ENCODE results near the gene TTLL9.
"Not testable (repeated sequence)": the region's sequence is repeated elsewhere in the genome, so short reads cannot be mapped to it uniquely, and the experiment has no call there.

The TTLL9 gene

DNA sequence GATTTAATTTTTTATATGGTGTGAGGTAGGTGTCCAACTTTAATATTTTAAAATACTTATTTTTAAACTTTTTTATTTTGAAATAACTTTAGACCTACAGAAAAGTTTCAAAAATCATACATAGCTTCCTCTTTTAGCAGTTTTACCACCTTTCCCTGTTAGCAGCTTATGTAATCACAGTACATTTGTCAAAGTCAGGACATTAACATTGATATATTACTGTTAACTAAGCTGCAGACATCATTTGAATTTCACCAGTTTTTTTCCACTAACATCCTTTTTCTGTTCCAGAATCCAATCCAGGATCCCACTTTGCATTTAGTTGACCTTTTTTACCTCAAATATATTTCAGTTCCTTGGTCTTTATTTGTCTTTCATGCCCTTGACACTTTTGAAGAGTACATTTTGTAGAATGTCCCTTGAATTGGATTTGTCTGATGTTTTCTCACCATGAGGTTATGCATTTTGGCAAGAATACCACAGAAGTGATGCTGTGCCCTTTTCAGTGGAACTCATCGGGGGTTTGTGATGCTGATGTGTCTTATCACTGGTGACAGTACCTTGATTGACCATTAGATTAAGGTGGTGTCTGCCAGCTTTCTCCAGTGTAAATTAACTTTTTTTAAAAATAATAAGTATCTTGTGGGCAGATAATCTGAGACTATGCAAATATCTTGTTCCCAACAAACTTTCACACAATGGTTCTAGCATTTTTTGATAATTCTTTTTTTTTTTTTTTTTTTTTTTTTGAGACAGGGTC lies 33.4 kb downstream of the TTLL9 start:
- H3K4me3 Mint-ChIP-seq: no peak overlapping the region
- no peaks in the 10 kb centered on the region for H3K9me3 Mint-ChIP-seq
- H3K27me3 Mint-ChIP-seq (ENCODE audit: low read depth): no peaks in the 10 kb centered on the region
- no peak overlapping the region for H3K27ac Mint-ChIP-seq
- H3K36me3 Mint-ChIP-seq (ENCODE audit: low read depth): no peaks in the 10 kb centered on the region
- DNase-seq (ENCODE audit: low spot score): no peak
- no peaks in the 10 kb centered on the region for H3K4me1 Mint-ChIP-seq (ENCODE audit: low read depth)

DNA sequence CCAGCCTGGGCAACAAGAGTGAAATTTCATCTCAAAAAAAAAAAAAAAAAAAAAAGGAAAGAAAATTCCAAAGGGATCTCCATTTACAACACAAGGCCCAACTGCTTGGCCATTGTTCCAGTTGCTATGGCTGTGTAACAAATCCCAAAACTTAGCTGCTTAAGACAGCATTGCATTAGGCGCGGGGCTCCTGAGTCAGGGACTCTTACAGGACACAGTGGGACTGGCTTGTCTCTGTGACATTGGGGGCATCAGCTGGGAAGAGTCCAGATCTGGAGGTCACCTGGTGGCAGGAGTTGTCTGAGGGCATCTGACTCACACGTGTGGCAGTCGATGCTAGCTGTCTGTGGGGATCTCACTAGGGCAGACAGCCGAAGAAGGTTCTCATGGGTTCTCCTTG lies 35.6 kb downstream of the TTLL9 start:
- Mint-ChIP-seq H3K4me3 (no peak overlapping the region), H3K4me1 (ENCODE audit: low read depth) (no peaks in the 10 kb centered on the region), H3K36me3 (ENCODE audit: low read depth) (no peaks in the 10 kb centered on the region), H3K27me3 (ENCODE audit: low read depth) (no peaks in the 10 kb centered on the region), H3K9me3 (no peaks in the 10 kb centered on the region), H3K27ac (no peak overlapping the region)
- no peak for DNase-seq (ENCODE audit: low spot score)

DNA sequence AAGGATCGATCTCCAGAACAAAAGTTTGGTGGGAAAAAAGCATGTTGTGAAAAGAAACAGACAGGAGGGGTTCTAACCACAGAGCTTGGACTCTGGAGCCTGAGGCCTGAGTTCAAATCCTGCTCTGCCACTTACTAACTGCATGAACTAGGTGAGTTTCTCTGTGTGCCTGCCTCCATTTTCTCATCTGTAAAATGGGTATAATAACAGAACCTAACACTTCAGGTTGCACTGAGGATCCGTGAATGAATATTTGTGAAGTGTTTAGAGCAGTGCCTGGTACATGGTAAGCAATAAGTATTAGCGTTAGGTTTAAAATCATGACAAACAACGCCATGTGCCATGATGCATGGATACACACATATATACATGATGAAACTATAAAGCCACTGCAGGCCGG lies 36.6 kb downstream of the TTLL9 start:
- H3K4me1 Mint-ChIP-seq (ENCODE audit: low read depth): no peaks in the 10 kb centered on the region
- no peak overlapping the region for H3K27ac Mint-ChIP-seq
- no peaks in the 10 kb centered on the region for H3K36me3 Mint-ChIP-seq (ENCODE audit: low read depth)
- DNase-seq (ENCODE audit: low spot score): no peak
- no peak overlapping the region for H3K4me3 Mint-ChIP-seq
- no peaks in the 10 kb centered on the region for H3K27me3 Mint-ChIP-seq (ENCODE audit: low read depth)
- H3K9me3 Mint-ChIP-seq: no peaks in the 10 kb centered on the region

DNA sequence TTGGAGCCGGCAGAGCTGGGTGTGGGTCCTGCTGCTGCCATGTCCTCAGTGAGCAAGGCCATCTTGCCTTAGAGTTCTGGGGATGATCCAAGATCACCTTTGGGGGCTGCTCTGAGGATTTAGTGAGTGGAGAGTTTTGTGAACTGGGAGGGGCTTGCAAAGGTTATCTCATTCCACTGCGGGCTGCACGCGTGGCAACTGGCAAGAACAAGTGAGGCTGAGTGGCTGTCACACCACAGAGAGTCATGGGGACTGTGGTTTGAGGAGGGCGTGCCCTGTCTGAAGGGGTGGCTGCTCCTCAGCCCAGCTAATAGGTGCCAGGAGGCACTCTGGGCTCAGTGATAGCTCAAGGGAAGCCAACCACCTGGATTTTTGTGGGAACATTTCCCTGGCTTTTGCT lies 37.6 kb downstream of the TTLL9 start:
- no peaks in the 10 kb centered on the region for H3K9me3 Mint-ChIP-seq
- H3K4me1 Mint-ChIP-seq (ENCODE audit: low read depth): no peaks in the 10 kb centered on the region
- H3K27ac Mint-ChIP-seq: no peak overlapping the region
- no peaks in the 10 kb centered on the region for H3K27me3 Mint-ChIP-seq (ENCODE audit: low read depth)
- no peak for DNase-seq (ENCODE audit: low spot score)
- H3K4me3 Mint-ChIP-seq: no peak overlapping the region
- H3K36me3 Mint-ChIP-seq (ENCODE audit: low read depth): no peaks in the 10 kb centered on the region

DNA sequence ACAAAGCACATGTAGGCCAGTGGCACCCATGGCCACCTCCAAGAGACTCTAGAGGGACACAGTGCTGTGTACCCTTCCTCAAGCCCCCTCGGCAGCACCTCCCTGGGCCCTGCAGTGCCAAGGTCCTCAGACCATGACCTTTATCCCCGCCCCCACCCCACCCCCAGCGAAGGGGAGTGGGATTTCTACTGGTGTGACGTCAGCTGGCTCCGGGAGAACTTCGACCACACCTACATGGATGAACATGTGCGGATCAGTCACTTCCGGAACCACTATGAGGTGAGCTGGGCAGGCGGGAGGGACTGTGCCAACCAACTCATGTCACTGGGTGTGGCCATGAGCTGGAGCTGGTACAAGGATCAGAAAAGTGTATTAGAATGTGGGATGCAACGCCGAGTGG lies 38.0 kb downstream of the TTLL9 start:
- no peak for DNase-seq (ENCODE audit: low spot score)
- Mint-ChIP-seq H3K27ac (no peak overlapping the region), H3K27me3 (ENCODE audit: low read depth) (no peaks in the 10 kb centered on the region), H3K4me3 (no peak overlapping the region), H3K4me1 (ENCODE audit: low read depth) (no peaks in the 10 kb centered on the region), H3K9me3 (no peaks in the 10 kb centered on the region), H3K36me3 (ENCODE audit: low read depth) (no peaks in the 10 kb centered on the region)

DNA sequence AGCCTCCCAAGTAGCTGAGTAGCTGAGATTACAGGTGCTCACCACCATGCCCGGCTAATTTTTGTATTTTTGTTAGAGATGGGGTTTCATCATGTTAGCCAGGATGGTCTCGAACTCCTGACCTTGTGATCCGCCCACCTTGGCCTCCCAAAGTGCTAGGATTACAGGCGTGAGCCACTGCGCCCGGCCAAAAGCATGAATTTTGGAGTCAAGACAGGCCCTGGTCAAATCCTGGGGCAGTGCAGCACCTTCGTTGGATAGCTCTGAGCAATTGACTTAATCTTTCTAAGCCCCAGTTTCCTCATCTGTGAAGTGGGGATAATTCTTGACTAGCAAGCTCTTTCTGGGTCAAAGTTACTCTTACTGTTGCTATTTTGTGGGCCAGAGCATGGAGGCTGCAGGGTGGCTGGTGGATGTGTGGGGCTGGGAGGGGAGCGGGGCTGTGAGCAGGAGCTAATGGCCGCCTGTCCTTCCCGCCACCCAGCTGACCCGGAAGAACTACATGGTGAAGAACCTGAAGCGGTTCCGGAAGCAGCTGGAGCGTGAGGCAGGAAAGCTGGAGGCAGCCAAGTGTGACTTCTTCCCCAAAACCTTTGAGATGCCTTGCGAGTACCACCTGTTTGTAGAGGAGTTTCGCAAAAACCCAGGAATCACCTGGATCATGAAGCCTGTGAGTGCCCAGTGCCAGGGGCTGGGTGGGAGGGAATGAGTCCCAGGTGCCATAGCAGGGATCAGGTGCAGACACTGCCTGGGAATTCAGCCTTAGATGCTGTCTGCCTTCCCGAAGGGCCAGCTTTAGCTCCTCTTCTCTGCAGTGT lies 39.0 kb downstream of the TTLL9 start:
- Mint-ChIP-seq H3K27me3 (ENCODE audit: low read depth) (no peaks in the 10 kb centered on the region), H3K27ac (no peak overlapping the region), H3K9me3 (no peaks in the 10 kb centered on the region), H3K36me3 (ENCODE audit: low read depth) (no peaks in the 10 kb centered on the region), H3K4me1 (ENCODE audit: low read depth) (no peaks in the 10 kb centered on the region), H3K4me3 (no peak overlapping the region)
- no peak for DNase-seq (ENCODE audit: low spot score)

DNA sequence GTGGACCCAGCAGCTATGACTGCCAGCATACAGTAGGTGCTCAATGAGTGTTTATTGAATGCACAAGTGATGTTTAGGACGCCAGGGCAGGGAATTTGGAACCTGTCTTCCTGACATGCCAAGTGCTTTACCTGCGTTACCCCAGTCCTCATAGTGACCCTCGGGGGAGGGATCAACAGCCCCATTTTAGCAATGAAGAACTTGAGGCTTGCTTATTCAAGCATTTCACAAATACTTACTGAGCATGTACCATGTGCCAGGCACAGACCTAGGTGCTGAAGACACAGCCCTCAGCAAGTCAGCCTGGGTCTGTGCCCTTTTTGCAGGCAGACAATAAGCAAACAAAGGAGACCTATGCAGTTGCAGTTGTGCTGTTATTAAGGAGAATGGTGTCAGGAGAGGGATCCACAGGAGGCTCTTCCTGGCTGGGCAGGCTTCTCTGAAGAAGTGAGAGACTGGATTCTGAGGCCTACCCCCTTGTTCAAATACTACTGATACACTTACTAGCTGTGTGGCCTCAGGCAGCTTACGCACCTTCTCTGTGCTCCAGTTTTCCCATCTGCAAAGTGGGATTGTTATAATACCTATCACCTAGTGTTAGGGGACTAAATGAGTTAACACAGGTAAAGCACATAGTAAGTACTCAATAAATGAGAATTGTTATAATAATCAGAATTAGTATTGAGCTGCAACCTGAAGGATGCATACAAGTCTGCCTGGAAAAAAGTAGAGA lies 39.8 kb downstream of the TTLL9 start:
- Mint-ChIP-seq H3K27me3 (ENCODE audit: low read depth) (no peaks in the 10 kb centered on the region), H3K27ac (no peak overlapping the region), H3K4me1 (ENCODE audit: low read depth) (no peaks in the 10 kb centered on the region), H3K4me3 (no peak overlapping the region), H3K9me3 (no peaks in the 10 kb centered on the region), H3K36me3 (ENCODE audit: low read depth) (no peaks in the 10 kb centered on the region)
- no peak for DNase-seq (ENCODE audit: low spot score)

DNA sequence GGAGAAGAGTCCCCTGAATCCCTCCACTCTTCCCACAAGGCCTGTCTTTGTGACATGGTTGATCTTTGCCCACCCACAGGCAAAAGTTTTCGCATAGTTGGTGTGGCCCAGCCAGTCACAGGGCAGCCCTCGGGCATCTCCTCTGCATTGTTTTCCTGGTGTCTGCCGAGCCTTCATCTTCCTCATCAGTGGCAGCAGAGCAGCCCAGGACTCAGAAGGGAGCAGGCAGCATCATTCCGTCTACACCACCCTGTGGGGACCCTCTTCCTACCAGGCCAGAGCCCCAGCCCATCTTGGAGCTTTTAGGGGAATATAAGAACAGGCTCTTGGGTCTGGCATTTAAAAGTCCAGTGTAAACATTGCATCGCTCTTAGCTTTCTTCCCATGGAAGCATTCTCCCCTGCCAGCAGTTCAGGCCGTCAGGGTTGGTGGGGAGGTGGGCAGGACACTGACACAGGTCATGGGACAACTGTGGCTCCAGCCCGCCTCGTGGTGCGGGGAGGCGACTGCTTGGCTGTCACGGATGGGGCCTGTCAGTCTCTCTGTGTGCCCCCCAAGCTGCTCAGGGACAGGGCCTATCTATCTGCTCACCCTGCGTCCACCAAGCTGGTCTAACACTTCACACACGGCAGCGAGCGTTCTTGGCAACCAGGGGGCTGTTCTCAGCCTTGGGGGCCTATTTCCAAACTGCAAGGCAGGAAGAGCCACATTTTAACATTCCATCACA lies 43.2 kb downstream of the TTLL9 start:
- H3K4me1 Mint-ChIP-seq (ENCODE audit: low read depth): no peaks in the 10 kb centered on the region
- no peak for DNase-seq (ENCODE audit: low spot score)
- no peak overlapping the region for H3K4me3 Mint-ChIP-seq
- H3K27ac Mint-ChIP-seq: no peak overlapping the region
- H3K9me3 Mint-ChIP-seq: no peaks in the 10 kb centered on the region
- no peaks in the 10 kb centered on the region for H3K36me3 Mint-ChIP-seq (ENCODE audit: low read depth)
- peaks cover 8% of the 10 kb centered on the region for H3K27me3 Mint-ChIP-seq (ENCODE audit: low read depth)

DNA sequence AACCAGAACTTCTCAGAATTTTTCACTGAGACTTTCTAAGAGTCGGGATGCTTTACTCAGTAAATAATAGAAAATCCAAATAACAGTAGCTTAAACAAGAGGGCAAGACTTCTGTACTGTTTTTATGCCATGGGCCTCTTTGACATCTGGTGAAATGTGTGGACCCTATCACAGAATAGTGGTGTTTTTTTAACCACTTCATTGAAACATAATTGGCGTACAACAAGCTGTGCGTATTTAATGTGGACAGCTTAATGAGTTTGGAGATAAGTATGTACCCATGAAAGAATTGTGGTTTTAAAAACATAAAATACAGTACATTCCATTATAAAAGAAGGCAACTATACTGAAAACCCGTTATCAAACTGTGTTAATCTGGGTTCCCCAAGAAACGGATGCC lies 43.7 kb downstream of the TTLL9 start:
- no peak overlapping the region for H3K27ac Mint-ChIP-seq
- no peaks in the 10 kb centered on the region for H3K4me1 Mint-ChIP-seq (ENCODE audit: low read depth)
- no peak overlapping the region for H3K4me3 Mint-ChIP-seq
- H3K9me3 Mint-ChIP-seq: no peaks in the 10 kb centered on the region
- no peaks in the 10 kb centered on the region for H3K36me3 Mint-ChIP-seq (ENCODE audit: low read depth)
- H3K27me3 Mint-ChIP-seq (ENCODE audit: low read depth): peaks cover 13% of the 10 kb centered on the region
- DNase-seq (ENCODE audit: low spot score): no peak

DNA sequence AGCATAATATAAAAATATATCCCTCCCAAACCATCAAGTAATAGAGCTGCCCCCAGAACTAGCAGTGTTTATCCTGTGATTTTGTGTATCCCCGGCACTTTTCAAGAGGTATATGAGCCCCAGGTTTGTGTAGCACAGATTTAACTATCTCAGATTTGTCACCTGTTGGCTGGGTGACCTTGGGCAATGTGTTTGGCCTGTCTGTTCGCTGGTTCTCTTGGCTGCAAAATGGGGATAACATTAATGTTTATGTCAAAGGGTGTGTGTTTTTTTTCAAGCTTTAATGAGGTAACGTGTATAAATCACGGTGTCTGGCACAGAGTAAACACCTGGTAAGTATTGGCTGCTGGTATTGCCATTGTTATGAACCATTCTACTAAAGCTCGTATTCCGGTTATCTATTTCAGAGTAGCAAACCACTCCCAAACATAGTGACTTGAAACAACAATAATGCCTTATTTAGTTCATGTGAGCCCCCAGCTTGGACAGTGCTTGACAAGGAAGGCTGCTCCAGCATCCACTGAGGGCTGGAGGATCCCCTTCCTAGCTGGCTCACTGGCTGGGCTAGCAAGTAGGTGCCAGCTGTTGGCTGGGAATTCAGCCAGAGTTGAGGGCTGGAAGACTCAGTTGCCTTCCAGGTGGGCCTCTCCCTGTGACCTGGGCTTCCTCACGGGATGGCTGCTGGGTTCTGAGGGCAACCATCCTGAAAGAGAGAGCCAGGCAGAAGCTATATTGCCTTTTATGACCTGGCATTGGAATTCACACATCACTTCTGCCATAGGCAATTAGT lies 45.3 kb downstream of the TTLL9 start:
- DNase-seq (ENCODE audit: low spot score): no peak
- Mint-ChIP-seq H3K27me3 (ENCODE audit: low read depth) (peaks cover 14% of the 10 kb centered on the region), H3K4me3 (no peak overlapping the region), H3K36me3 (ENCODE audit: low read depth) (no peaks in the 10 kb centered on the region), H3K9me3 (no peaks in the 10 kb centered on the region), H3K27ac (no peak overlapping the region), H3K4me1 (ENCODE audit: low read depth) (no peaks in the 10 kb centered on the region)

DNA sequence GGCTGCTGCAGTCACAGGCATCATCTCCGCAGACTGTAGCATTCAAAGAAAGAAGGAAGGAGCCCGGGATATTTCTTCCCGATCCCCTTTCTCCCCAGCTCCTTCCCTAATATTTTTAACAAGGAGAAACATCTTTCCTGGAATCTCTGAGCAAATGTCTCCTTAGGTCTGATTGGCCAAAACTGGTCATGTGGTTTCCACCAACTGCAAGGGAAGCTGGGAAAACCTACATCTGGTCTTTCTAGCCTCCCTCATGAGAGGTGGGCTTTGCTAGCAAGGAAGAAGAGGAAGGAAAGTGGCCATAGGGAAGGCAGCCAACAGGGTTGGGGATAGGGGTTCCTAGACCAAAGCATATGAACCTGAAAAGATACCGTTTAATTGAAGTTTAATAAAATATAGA lies 46.3 kb downstream of the TTLL9 start:
- Mint-ChIP-seq H3K9me3 (no peaks in the 10 kb centered on the region), H3K36me3 (ENCODE audit: low read depth) (no peaks in the 10 kb centered on the region), H3K4me3 (no peak overlapping the region), H3K27me3 (ENCODE audit: low read depth) (peaks cover 14% of the 10 kb centered on the region), H3K27ac (no peak overlapping the region), H3K4me1 (ENCODE audit: low read depth) (no peaks in the 10 kb centered on the region)
- DNase-seq (ENCODE audit: low spot score): no peak

DNA sequence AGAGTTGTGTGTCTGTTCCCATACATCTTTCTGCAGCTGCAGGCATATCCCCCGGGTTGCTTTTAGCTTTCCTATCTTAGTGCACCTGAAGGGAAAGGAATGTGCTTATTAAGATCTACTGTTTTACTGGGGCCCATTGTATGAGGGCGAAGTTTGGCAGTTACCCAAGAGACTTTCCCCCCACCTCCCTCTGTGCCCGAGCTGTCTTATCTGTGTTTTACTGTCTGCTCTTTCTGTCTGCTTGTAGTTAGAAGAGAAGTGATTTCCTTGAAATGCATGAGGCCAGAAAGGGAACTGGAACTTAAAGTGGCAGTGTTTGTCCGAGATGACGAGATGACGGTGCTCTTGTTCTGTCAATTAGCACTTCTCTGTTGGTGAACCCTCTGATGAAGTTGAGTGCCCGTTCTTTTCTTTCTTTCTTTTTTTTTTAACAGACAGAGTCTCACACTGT lies 47.6 kb downstream of the TTLL9 start:
- H3K4me3 Mint-ChIP-seq; DNase-seq (ENCODE audit: low spot score); H3K27ac Mint-ChIP-seq; H3K4me1 Mint-ChIP-seq (ENCODE audit: low read depth); H3K9me3 Mint-ChIP-seq; H3K36me3 Mint-ChIP-seq (ENCODE audit: low read depth): not testable (repeated sequence)
- peaks cover 14% of the 10 kb centered on the region for H3K27me3 Mint-ChIP-seq (ENCODE audit: low read depth)

DNA sequence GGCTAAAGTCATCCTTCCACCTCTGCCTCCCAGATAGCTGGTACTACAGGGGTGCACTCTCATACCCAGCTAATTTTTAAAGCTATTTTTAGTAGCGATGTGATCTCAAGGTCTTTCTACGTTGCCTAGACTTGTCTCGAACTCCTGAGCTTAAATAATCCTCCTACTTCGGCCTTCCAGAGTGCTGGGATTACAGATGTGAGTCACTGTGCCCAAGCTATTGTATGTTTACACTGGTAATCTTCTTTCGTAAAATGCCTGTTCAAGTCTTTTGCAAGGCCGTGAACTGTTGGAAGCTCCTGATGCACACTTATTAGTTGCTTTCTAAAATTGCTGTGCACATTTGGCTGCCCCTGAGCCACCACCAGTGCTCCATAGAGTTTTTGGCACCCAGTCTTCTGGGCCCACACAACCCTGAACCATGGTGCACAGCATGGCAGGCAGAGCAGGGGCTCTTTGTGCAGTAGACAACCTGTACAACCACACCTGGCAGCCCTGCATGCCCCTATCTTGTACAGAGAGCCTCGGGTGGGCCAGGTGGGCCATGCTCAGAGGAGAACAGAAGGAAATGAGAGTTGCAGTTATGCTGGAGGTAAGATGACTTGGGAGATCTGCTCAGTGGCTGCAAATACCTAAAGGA lies 48.2 kb downstream of the TTLL9 start:
- Mint-ChIP-seq H3K27me3 (ENCODE audit: low read depth) (peaks cover 14% of the 10 kb centered on the region), H3K4me3 (no peak overlapping the region), H3K9me3 (no peaks in the 10 kb centered on the region), H3K27ac (no peak overlapping the region), H3K4me1 (ENCODE audit: low read depth) (no peaks in the 10 kb centered on the region), H3K36me3 (ENCODE audit: low read depth) (no peaks in the 10 kb centered on the region)
- DNase-seq (ENCODE audit: low spot score): no peak
